ENCODE measurements around the gene CCDC134.
"Not testable (repeated sequence)": the region's sequence is repeated elsewhere in the genome, so short reads cannot be mapped to it uniquely, and the experiment has no call there.

CCDC134 gene

DNA sequence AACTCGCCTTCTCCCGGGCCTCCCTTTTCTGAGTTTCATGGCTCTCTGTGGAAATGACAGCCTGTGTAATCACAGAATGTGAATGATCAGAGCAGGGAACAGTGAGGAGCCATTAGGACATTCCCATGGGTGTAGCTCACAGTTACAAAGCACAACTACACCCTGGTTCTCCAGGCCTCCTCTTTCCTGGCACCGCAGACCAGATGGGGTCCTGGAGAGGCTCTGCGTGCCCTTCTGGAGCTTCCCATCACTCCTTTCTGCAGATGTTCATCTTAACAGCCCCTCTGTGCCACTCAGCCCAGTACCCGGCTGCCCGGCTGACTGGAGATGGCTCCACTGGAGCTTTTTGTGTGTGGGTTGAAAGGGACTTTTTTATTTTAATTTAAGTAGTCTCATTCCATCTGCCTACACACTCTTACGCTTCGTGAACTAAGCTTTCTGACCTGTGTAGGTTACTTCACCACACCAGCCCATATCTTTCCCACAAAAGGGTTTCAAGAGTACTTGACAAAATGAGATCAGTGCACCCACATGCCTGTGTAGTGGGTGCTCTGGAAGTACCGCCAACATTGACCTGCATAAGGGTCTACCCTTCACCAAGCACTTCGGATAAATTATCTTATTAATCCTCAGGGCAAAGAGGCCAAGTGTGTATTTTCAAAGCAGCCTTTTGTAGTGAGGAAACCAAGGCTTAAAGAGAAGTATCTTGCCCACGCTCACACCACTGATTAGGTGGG lies 62.2 kb downstream of the CCDC134 start:
- Histone ChIP-seq H3K4me3 (ENCODE audit: control insufficient read depth in 1 of 7, extremely low read depth in 1 of 7, insufficient read depth in 4 of 7, low read depth in 2 of 7, low read length in 6 of 7) (no peak overlapping the region), H3K27ac (ENCODE audit: insufficient read depth in 1 of 2, low read depth in 1 of 2, low read length in 2 of 2, poor library complexity in 1 of 2, severe bottlenecking in 2 of 2) (peak overlapping the region in 1 of 2 experiments; percentile 32), H3K9me3 (ENCODE audit: control extremely low read depth in 1 of 5, control insufficient read depth in 4 of 5, insufficient read depth in 2 of 5, low read depth in 1 of 5, low read length in 4 of 5) (no peaks in the 10 kb centered on the region), H3K4me1 (ENCODE audit: control extremely low read depth in 1 of 4, control insufficient read depth in 4 of 4, insufficient read depth in 4 of 4, low read length in 3 of 4) (peaks cover 5 to 36% (median 20%) of the 10 kb centered on the region in 4 experiments), H3K36me3 (ENCODE audit: control insufficient read depth in 4 of 4, insufficient read depth in 4 of 4, low read length in 3 of 4) (peaks cover 2 to 24% (median 9%) of the 10 kb centered on the region in 4 experiments), H3K27me3 (replicated peaks in 2 of 5; ENCODE audit: control insufficient read depth in 4 of 5, insufficient read depth in 5 of 5, low read length in 4 of 5) (no peaks in the 10 kb centered on the region)
- ChIA-PET CTCF (interaction anchor here (1.0 to 2.1 kb wide), 11 partner anchors 9 to 116 kb away, joined by 3 to 8 read pairs (median 4); partner anchors contain the start of gene TNFRSF13C), POLR2A (interaction anchor here (0.6 to 0.9 kb wide), 2 partner anchors 30 to 890 kb away, joined by 3 read pairs; partner anchors contain the start of gene SREBF2)
- WGBS (ENCODE audit: insufficient coverage): 100% methylated on average over 6 of the region's 11 CpGs
- no peak for DNase-seq

DNA sequence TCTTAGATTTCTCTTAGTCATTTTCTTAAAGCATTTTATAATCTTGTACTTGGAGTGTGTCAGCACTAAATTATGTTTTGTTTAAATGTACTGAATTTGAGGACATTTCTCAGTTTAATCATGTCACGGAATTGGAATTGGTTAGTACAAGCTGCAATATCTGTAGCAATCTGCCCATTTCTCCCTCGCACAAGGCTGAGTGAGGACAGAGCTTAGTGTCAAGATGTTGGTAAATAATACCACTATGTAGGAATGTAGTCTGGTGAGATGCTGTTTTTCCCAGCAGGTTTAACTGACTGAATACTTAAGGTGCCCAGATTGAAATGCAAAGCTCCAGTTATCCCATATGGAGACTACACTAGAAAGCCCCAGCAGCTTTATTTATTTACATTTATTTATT lies 63.0 kb downstream of the CCDC134 start:
- Histone ChIP-seq H3K9me3 (ENCODE audit: control extremely low read depth in 1 of 5, control insufficient read depth in 4 of 5, insufficient read depth in 2 of 5, low read depth in 1 of 5, low read length in 4 of 5) (no peaks in the 10 kb centered on the region), H3K27me3 (replicated peaks in 2 of 5; ENCODE audit: control insufficient read depth in 4 of 5, insufficient read depth in 5 of 5, low read length in 4 of 5) (no peaks in the 10 kb centered on the region), H3K4me1 (ENCODE audit: control extremely low read depth in 1 of 4, control insufficient read depth in 4 of 4, insufficient read depth in 4 of 4, low read length in 3 of 4) (peaks cover 5 to 29% (median 16%) of the 10 kb centered on the region in 4 experiments), H3K4me3 (ENCODE audit: control insufficient read depth in 1 of 7, extremely low read depth in 1 of 7, insufficient read depth in 4 of 7, low read depth in 2 of 7, low read length in 6 of 7) (no peak overlapping the region), H3K27ac (ENCODE audit: insufficient read depth in 1 of 2, low read depth in 1 of 2, low read length in 2 of 2, poor library complexity in 1 of 2, severe bottlenecking in 2 of 2) (no peak overlapping the region), H3K36me3 (ENCODE audit: control insufficient read depth in 4 of 4, insufficient read depth in 4 of 4, low read length in 3 of 4) (peaks cover 2 to 31% (median 15%) of the 10 kb centered on the region in 4 experiments)
- ChIA-PET POLR2A (interaction anchor here (0.6 kb wide), 1 partner anchor 1154 kb away, joined by 3 read pairs; no protein-coding TSS in a partner anchor), CTCF (interaction anchor here (0.8 to 1.5 kb wide), 5 partner anchors 18 to 166 kb away, joined by 3 to 6 read pairs (median 4); no protein-coding TSS in a partner anchor)
- 82% methylated on average over 1 of the region's 2 CpGs for WGBS (ENCODE audit: insufficient coverage)
- no peak for DNase-seq

DNA sequence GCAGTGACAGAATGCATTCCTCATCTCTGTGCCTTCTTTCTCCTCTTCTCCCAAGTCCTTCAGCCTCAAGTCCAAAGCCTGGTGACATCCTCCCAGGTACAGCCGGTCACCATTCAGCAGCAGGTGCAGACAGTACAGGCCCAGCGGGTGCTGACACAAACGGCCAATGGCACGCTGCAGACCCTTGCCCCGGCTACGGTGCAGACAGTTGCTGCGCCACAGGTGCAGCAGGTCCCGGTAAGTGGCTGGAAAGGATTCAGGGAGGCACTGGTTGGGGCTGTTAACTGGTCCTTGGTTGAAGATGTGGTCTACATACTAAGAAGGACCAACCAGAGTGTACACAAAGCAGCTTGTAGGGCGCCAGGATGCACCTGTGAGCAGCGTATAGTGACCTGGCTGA lies 68.1 kb downstream of the CCDC134 start:
- H3K27me3 ChIP-seq (replicated peaks in 2 of 5; ENCODE audit: control insufficient read depth in 4 of 5, insufficient read depth in 5 of 5, low read length in 4 of 5): no peaks in the 10 kb centered on the region
- H3K27ac ChIP-seq (ENCODE audit: insufficient read depth in 1 of 2, low read depth in 1 of 2, low read length in 2 of 2, poor library complexity in 1 of 2, severe bottlenecking in 2 of 2): no peak overlapping the region
- 97% methylated on average over 10 of the region's 10 CpGs for WGBS (ENCODE audit: insufficient coverage)
- peaks cover 9 to 59% (median 42%) of the 10 kb centered on the region in 4 experiments for H3K36me3 ChIP-seq (ENCODE audit: control insufficient read depth in 4 of 4, insufficient read depth in 4 of 4, low read length in 3 of 4)
- H3K4me3 ChIP-seq (ENCODE audit: control insufficient read depth in 1 of 7, extremely low read depth in 1 of 7, insufficient read depth in 4 of 7, low read depth in 2 of 7, low read length in 6 of 7): no peak overlapping the region
- no peak for DNase-seq
- H3K9me3 ChIP-seq (ENCODE audit: control extremely low read depth in 1 of 5, control insufficient read depth in 4 of 5, insufficient read depth in 2 of 5, low read depth in 1 of 5, low read length in 4 of 5): no peaks in the 10 kb centered on the region
- no peaks in the 10 kb centered on the region for H3K4me1 ChIP-seq (ENCODE audit: control extremely low read depth in 1 of 4, control insufficient read depth in 4 of 4, insufficient read depth in 4 of 4, low read length in 3 of 4)
- CTCF ChIA-PET: interaction anchor here (1.1 to 2.0 kb wide), 3 partner anchors 8 to 37 kb away, joined by 3 to 7 read pairs (median 4); no protein-coding TSS in a partner anchor
- POLR2A ChIA-PET: interaction anchor here (0.7 kb wide), 1 partner anchor 1661 kb away, joined by 3 read pairs; no protein-coding TSS in a partner anchor

DNA sequence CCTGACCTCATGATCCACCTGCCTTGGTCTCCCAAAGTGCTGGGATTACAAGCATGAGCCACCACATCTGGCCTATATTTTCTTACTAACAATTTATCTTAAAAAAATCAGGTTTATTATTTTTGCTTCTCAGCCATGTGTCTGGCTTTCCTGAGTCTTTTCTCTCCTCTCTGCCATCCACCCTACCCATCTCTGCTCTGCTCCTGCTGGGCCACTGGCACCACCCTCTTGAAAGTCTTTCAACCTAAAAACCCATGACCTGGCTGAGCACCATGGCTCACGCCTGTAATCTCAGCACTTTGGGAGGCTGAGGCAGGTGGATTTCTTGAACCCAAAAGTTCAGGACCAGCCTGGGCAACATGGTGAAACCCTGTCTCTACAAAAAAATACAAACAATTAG lies 69.6 kb downstream of the CCDC134 start:
- H3K36me3 ChIP-seq (ENCODE audit: control insufficient read depth in 4 of 4, insufficient read depth in 4 of 4, low read length in 3 of 4): peaks cover 12 to 72% (median 53%) of the 10 kb centered on the region in 4 experiments
- H3K27me3 ChIP-seq (replicated peaks in 2 of 5; ENCODE audit: control insufficient read depth in 4 of 5, insufficient read depth in 5 of 5, low read length in 4 of 5); H3K9me3 ChIP-seq (ENCODE audit: control extremely low read depth in 1 of 5, control insufficient read depth in 4 of 5, insufficient read depth in 2 of 5, low read depth in 1 of 5, low read length in 4 of 5); POLR2A ChIA-PET; H3K4me3 ChIP-seq (ENCODE audit: control insufficient read depth in 1 of 7, extremely low read depth in 1 of 7, insufficient read depth in 4 of 7, low read depth in 2 of 7, low read length in 6 of 7); H3K4me1 ChIP-seq (ENCODE audit: control extremely low read depth in 1 of 4, control insufficient read depth in 4 of 4, insufficient read depth in 4 of 4, low read length in 3 of 4); H3K27ac ChIP-seq (ENCODE audit: insufficient read depth in 1 of 2, low read depth in 1 of 2, low read length in 2 of 2, poor library complexity in 1 of 2, severe bottlenecking in 2 of 2); DNase-seq: not testable (repeated sequence)
- CTCF ChIA-PET: interaction anchor here (1.4 to 2.0 kb wide), 2 partner anchors 12 to 13 kb away, joined by 4 to 10 read pairs; no protein-coding TSS in a partner anchor
- WGBS (ENCODE audit: insufficient coverage): 100% methylated on average over 1 of the region's 1 CpG

DNA sequence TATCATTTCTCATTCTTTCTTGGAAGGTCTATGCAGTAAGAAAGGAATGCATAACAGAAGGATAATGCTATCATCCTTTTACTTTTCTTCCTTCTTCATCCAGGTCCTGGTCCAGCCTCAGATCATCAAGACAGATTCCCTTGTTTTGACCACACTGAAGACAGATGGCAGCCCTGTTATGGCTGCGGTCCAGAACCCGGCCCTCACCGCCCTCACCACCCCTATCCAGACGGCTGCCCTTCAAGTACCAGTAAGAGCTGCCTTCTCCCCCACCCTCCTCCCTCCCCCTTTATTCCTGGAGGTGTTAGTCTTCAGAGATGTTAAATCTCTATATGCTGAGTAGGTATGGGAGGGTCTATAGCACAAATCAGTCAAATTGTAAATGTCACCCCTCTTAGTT lies 70.3 kb downstream of the CCDC134 start:
- WGBS (ENCODE audit: insufficient coverage): no CpG with 5 or more reads among the region's 4 CpGs

DNA sequence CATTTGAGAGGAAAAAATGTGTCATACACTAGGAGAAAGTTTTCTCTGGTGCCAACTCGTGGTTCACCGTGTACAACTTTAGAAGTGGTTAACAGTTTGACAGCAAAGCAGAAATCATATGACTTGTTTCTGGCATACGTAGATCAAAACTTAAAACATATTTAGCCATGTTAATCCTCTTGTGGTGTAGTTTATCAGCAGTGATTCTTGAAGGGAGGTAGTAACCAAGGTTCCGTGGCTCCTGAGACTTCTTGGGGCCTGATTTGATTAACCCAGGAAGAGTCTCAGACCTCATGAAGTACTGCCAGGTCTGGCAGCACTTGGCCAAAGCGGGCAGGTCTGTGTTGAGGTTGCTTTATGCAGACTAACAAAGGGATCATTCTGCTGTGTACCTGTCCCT lies 72.9 kb downstream of the CCDC134 start:
- POLR2A ChIA-PET: interaction anchor here (0.6 kb wide), 1 partner anchor 269 kb away, joined by 4 read pairs; no protein-coding TSS in a partner anchor
- DNase-seq: no peak
- Histone ChIP-seq H3K27me3 (replicated peaks in 2 of 5; ENCODE audit: control insufficient read depth in 4 of 5, insufficient read depth in 5 of 5, low read length in 4 of 5) (no peaks in the 10 kb centered on the region), H3K4me3 (ENCODE audit: control insufficient read depth in 1 of 7, extremely low read depth in 1 of 7, insufficient read depth in 4 of 7, low read depth in 2 of 7, low read length in 6 of 7) (no peak overlapping the region), H3K4me1 (ENCODE audit: control extremely low read depth in 1 of 4, control insufficient read depth in 4 of 4, insufficient read depth in 4 of 4, low read length in 3 of 4) (no peaks in the 10 kb centered on the region), H3K9me3 (ENCODE audit: control extremely low read depth in 1 of 5, control insufficient read depth in 4 of 5, insufficient read depth in 2 of 5, low read depth in 1 of 5, low read length in 4 of 5) (no peaks in the 10 kb centered on the region), H3K27ac (ENCODE audit: insufficient read depth in 1 of 2, low read depth in 1 of 2, low read length in 2 of 2, poor library complexity in 1 of 2, severe bottlenecking in 2 of 2) (no peak overlapping the region), H3K36me3 (ENCODE audit: control insufficient read depth in 4 of 4, insufficient read depth in 4 of 4, low read length in 3 of 4) (peaks cover 20 to 81% (median 68%) of the 10 kb centered on the region in 4 experiments)
- CTCF ChIA-PET: no interaction called here
- WGBS (ENCODE audit: insufficient coverage): 93% methylated on average over 4 of the region's 5 CpGs

More for the DNA sequence above, 70.3 kb downstream of the CCDC134 start:
- peaks cover 14 to 75% (median 60%) of the 10 kb centered on the region in 4 experiments for H3K36me3 ChIP-seq (ENCODE audit: control insufficient read depth in 4 of 4, insufficient read depth in 4 of 4, low read length in 3 of 4)
- H3K4me3 ChIP-seq (ENCODE audit: control insufficient read depth in 1 of 7, extremely low read depth in 1 of 7, insufficient read depth in 4 of 7, low read depth in 2 of 7, low read length in 6 of 7): no peak overlapping the region
- no peak overlapping the region for H3K27ac ChIP-seq (ENCODE audit: insufficient read depth in 1 of 2, low read depth in 1 of 2, low read length in 2 of 2, poor library complexity in 1 of 2, severe bottlenecking in 2 of 2)
- no peaks in the 10 kb centered on the region for H3K27me3 ChIP-seq (replicated peaks in 2 of 5; ENCODE audit: control insufficient read depth in 4 of 5, insufficient read depth in 5 of 5, low read length in 4 of 5)
- no peaks in the 10 kb centered on the region for H3K9me3 ChIP-seq (ENCODE audit: control extremely low read depth in 1 of 5, control insufficient read depth in 4 of 5, insufficient read depth in 2 of 5, low read depth in 1 of 5, low read length in 4 of 5)
- H3K4me1 ChIP-seq (ENCODE audit: control extremely low read depth in 1 of 4, control insufficient read depth in 4 of 4, insufficient read depth in 4 of 4, low read length in 3 of 4): no peaks in the 10 kb centered on the region
- CTCF ChIA-PET: interaction anchor here (1.7 to 2.2 kb wide), 3 partner anchors 9 to 173 kb away, joined by 8 to 10 read pairs (median 10); no protein-coding TSS in a partner anchor
- POLR2A ChIA-PET: no interaction called here
- DNase-seq: no peak

DNA sequence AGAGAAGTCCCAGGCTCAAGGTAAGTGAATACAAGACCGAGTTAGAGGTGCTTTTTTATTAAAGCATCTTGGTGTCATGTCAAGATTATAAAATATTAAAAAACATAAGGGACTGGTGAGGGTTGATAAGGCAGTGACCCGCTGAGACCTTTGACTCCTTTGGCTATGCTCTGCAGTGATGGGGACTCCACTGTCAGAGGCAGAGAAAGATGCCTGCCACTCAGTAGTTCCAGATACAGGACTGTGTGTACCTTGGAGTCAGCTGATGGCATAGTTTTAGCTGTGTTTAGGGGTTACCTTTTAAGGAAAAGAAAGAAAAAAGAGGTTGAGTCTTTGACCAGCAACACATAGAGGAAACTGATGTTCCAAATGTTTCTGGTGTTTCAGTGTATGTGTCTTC lies 73.6 kb downstream of the CCDC134 start:
- Histone ChIP-seq H3K4me1 (ENCODE audit: control extremely low read depth in 1 of 4, control insufficient read depth in 4 of 4, insufficient read depth in 4 of 4, low read length in 3 of 4) (no peaks in the 10 kb centered on the region), H3K27ac (ENCODE audit: insufficient read depth in 1 of 2, low read depth in 1 of 2, low read length in 2 of 2, poor library complexity in 1 of 2, severe bottlenecking in 2 of 2) (no peak overlapping the region), H3K36me3 (ENCODE audit: control insufficient read depth in 4 of 4, insufficient read depth in 4 of 4, low read length in 3 of 4) (peaks cover 21 to 81% (median 67%) of the 10 kb centered on the region in 4 experiments), H3K27me3 (replicated peaks in 2 of 5; ENCODE audit: control insufficient read depth in 4 of 5, insufficient read depth in 5 of 5, low read length in 4 of 5) (no peaks in the 10 kb centered on the region), H3K4me3 (ENCODE audit: control insufficient read depth in 1 of 7, extremely low read depth in 1 of 7, insufficient read depth in 4 of 7, low read depth in 2 of 7, low read length in 6 of 7) (no peak overlapping the region), H3K9me3 (ENCODE audit: control extremely low read depth in 1 of 5, control insufficient read depth in 4 of 5, insufficient read depth in 2 of 5, low read depth in 1 of 5, low read length in 4 of 5) (no peaks in the 10 kb centered on the region)
- WGBS (ENCODE audit: insufficient coverage): 100% methylated on average over 1 of the region's 2 CpGs
- ChIA-PET POLR2A (no interaction called here), CTCF (interaction anchor here (1.8 kb wide), 1 partner anchor 12 kb away, joined by 6 read pairs; no protein-coding TSS in a partner anchor)
- no peak for DNase-seq

All from common myeloid progenitor, CD34-positive (primary cell).